ENCODE measurements around the gene HTR3E.
"Not testable (repeated sequence)": the region's sequence is repeated elsewhere in the genome, so short reads cannot be mapped to it uniquely, and the experiment has no call there.

Gene HTR3E

DNA sequence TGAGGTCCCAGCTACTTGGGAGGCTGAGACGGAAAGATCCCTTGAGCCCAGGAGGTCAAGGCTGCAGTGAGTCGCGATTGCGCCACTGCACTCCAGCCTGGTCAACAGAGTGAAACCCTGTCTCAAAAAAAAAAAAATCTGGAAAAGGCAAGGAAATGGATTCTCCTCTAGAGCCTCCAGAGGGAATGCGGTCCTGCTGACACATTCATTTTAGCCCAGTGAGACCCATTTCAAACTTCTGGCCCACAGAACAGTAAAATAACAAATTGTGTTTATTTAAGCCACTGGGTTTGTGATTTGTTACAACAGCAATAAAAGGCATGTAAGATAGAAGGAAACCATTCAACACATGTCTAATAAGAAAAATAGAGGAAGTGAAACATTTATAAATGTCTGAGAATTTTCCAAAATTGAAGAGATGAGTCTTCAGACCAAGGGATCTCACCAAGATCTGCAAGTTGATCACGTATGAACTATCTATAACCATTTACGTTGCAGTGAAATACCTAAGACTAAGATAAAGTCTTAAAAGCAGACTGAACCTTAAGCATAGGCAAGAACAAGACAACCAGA is at the start of gene HTR3E:
HTR3E (plus strand) TSS at position 254 of the 573 bp plus-strand sequence. CDS start 466 bp downstream, outside the sequence.
- in situ Hi-C loops (cut with HindIII; ENCODE audit: low sequenced_read_pairs): no loop called here

- in situ Hi-C loops (cut with HindIII; ENCODE audit: low sequenced_read_pairs): no loop called here
Observed at GRCh38 chr3:184050217-184050847, 46.5 kb upstream of the HTR3E start.

DNA sequence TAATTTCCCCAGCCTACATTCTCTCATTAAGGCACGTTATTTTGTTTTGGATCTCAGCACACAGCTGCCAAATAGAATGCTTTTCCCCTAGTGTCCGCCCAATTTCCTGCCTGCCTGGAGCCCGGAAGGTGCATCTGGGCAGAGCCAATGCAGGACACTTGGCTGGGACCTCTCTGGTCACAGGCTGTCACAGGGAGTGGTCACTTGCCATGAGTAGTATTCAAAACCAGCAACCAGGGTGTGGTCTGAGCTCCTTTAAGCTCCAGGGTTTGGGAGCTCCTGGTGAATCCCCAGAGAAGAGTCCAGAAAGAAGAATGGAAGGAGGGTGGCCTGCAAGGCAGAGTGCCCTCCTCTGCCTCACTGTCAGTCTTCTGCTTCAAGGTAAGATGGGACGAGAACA is 44.1 kb upstream of the HTR3E start, which contains the start of gene HTR3C:
HTR3C (plus strand) TSS at position 281 of the 400 bp plus-strand sequence; CDS start at position 315, 34 bp downstream.
- in situ Hi-C loops (cut with HindIII; ENCODE audit: low sequenced_read_pairs): no loop called here

GRCh38 chr3:184058029-184058428 is 38.8 kb upstream of the HTR3E start:
- in situ Hi-C loops (cut with HindIII; ENCODE audit: low sequenced_read_pairs): no loop called here

- in situ Hi-C loops (cut with HindIII; ENCODE audit: low sequenced_read_pairs): no loop called here
Observed at GRCh38 chr3:184059424-184059823, 37.4 kb upstream of the HTR3E start.

GRCh38 chr3:184062637-184063036 is 34.2 kb upstream of the HTR3E start:
- in situ Hi-C loops (cut with HindIII; ENCODE audit: low sequenced_read_pairs): no loop called here

DNA sequence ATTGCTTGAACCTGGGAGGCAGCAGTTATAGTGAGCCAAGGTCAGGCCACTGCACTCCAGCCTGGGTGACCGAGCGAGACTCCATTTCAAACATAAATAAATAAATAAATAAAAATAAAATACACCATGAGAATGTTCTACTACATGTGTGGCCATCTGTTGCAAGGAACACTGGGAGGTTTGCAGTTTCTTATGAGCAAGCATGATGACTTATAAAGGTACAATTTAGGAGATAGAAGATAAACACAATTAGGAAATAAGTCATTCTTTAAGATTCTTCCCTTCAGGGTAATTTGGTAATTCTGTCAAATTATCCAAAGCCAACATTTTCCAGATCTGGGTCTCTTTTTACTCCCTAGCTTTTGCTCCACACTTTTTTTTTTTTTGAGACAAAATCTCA is 30.7 kb upstream of the HTR3E start:
- in situ Hi-C loops (cut with HindIII; ENCODE audit: low sequenced_read_pairs): no loop called here

- in situ Hi-C loops (cut with HindIII; ENCODE audit: low sequenced_read_pairs): no loop called here
Observed at GRCh38 chr3:184067573-184068055, 29.2 kb upstream of the HTR3E start.

GRCh38 chr3:184068344-184068743 is 28.5 kb upstream of the HTR3E start:
- in situ Hi-C loops (cut with HindIII; ENCODE audit: low sequenced_read_pairs): no loop called here

DNA sequence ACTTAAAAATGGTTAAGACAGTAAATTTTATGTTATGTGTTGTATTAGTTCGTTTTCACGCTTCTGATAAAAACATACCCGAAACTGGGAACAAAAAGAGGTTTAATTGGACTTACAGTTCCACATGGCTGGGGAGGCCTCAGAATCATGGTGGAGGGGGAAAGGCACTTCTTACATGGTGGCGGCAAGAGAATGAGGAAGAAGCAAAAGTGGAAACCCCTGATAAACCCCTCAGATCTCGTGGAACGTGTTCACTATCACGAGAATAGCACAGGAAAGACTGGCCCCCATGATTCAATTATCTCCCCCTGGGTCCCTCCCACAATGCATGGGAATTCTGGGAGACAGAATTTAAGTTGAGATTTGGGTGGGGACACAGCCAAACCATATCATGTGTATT is 25.7 kb upstream of the HTR3E start:
- in situ Hi-C loops (cut with HindIII; ENCODE audit: low sequenced_read_pairs): not testable (repeated sequence)

DNA sequence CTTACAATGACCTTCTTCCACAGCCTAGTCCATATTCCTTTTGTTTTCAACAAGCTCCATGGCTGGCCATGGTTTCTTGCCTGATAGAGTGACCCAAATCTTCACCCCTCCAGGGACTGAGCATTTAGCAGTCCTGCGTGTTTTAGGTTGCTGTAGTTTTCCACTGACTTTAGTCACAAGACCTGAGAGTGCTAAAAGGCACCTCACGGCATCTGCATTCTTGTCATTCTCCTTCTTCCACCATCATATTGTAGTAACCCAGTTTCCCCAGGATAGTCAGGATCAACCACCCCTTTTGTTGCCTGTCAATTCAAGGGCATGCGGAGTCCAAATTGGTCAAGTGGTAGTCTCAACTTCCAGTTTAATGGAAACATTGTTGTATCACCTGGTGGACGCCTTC is 23.2 kb upstream of the HTR3E start:
- in situ Hi-C loops (cut with HindIII; ENCODE audit: low sequenced_read_pairs): no loop called here

GRCh38 chr3:184075901-184076300 is 21.0 kb upstream of the HTR3E start:
- in situ Hi-C loops (cut with HindIII; ENCODE audit: low sequenced_read_pairs): no loop called here

DNA sequence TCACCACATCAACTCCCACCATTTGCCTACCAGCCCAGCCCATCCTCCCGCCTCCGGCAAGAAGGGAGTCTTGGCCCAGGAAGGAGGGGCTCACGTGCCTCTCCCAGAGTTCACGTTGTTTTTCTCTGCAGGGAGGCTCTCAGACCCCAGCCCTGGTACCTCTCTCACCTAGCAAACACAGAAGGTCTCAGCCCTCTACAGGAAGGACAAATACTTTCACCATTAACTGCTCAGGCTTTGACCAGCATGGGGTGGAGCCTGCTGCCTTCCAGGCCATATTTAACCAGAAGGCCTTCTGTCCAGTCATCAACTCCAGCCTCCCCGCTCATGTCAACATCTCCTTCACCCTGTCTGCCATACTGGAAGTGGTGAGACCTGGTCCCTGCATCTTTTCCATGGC is 19.0 kb upstream of the HTR3E start:
- in situ Hi-C loops (cut with HindIII; ENCODE audit: low sequenced_read_pairs): no loop called here

DNA sequence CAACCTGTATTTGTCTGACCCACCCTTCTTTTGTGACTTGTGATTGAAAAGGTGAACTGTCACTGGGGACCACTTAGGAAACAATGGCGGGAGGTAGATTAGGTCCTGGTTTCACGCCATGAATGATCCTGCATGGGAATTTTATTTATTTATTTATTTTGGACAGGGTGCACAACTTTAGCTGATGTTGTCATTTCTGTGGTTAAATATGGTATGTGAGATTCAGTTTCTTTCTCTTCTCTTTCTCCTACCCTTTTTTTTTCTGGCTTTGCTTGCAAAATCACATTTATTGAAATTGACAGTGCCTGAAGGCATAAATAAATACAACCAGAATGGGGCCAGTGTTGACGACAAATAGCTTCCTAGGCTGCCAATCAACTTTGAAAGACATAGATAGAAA is 18.0 kb upstream of the HTR3E start:
- in situ Hi-C loops (cut with HindIII; ENCODE audit: low sequenced_read_pairs): no loop called here

DNA sequence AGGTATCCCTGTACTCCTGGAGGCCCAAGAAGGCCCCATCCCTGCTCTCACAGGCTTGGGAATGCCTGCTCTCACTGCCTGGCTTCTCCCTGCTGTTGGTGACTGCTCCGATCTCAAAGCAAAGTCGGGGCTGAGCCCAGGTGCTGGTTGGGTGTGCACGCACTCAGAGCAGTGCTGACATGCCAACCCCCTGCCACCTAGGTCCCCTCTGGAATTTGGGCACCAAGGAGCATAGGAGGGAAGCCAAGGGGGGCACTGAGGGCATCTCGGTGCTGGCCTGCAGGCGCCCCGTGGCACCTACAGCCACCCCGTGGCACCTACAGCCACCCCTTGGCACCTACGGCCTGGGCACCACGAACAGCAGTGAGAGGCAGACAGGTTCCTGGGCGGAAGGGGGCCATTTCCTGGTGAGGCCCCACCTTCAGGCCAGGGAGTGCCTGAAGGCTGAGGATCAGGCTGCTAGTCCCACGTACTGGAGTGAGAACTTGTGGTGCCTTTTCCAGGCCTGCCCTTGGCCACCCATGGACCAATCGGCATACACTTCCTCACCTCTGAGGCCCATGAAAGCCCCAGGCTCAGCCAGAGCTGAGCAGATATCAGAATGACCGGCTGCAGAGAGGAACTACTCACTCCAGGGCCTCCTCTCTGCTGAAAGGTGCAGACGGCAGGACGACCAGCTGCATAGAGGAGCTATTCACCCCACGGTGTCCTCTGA is 15.6 kb upstream of the HTR3E start:
- in situ Hi-C loops (cut with HindIII; ENCODE audit: low sequenced_read_pairs): no loop called here

DNA sequence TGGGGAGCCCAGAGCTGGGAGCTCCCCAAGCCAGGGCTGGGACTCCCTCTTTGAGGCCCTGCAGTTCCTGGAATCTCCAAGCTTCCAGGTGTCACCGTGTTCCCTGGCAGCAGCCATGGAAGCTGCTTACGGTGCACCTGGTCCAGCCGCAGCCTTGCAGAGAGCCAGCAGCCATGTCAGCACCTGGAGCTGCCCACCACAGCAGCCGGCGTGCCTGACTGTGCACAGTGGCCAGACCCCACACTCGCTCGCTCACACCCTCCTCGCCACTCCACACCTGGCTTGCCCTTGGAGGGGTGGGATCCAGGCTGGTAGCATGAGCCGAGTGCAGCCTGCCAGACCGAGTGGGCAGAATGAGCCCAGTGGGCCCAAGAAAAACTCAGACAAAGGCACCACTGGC is 14.8 kb upstream of the HTR3E start:
- in situ Hi-C loops (cut with HindIII; ENCODE audit: low sequenced_read_pairs): no loop called here

GRCh38 chr3:184082465-184082864 is 14.4 kb upstream of the HTR3E start:
- in situ Hi-C loops (cut with HindIII; ENCODE audit: low sequenced_read_pairs): no loop called here

DNA sequence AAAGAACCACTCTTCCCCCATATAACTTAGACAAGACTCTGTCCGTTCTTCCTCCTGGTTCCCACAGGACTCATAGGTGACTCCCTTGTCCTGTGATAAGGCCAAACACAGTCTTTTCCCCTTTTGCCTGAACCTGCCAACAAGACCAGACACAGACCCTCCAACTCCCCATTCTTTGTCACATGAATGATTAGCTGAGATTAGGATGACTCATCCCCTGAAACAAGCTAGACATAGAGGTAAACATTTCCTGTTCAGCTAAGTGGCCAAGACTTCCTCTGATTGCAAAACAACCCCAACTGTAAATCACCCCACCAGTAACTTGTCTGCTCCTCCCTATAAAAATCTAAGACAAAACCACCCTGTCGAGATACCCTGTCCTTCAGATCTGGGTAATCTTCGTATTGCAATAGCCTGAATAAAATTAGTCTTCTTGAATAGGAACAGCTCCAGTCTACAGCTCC is 11.4 kb upstream of the HTR3E start:
- in situ Hi-C loops (cut with HindIII; ENCODE audit: low sequenced_read_pairs): no loop called here

DNA sequence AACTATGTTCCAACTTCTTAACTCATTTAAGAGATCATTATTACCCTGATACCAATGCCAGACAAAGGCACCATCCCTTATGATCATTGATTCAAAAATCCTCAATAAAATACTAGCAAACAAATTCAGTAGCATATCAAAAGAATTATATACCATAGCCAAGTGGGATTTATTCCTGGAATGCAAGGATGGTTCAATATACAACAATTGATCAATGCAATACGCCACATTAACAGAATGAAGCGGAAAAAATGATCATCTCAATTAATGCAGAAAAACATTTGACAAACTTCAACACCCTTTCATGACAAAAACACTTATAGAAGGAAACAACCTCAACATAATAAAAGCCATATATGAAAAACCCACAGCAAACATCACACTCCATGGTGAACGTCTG is 4.7 kb upstream of the HTR3E start:
- in situ Hi-C loops (cut with HindIII; ENCODE audit: low sequenced_read_pairs): no loop called here

DNA sequence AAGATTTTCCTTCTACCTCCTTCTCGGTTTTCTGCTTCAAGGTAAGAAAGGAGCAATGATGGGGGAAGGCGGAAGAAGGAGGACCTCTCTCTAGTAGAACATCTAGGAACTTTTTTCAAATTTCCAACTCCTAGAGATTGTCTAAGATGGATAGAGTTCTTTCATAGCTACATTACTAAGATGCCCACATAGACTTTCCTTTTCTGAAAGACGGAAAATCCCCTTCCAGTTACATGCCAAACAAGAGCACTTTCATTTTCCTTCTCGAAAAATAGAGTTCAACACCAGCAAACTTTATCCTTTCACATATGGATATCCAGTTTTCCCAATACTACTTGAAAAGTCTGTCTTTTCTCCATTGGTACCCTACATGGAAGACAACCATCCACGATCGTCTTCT is 692 bp downstream of the HTR3E start:
- in situ Hi-C loops (cut with HindIII; ENCODE audit: low sequenced_read_pairs): no loop called here

DNA sequence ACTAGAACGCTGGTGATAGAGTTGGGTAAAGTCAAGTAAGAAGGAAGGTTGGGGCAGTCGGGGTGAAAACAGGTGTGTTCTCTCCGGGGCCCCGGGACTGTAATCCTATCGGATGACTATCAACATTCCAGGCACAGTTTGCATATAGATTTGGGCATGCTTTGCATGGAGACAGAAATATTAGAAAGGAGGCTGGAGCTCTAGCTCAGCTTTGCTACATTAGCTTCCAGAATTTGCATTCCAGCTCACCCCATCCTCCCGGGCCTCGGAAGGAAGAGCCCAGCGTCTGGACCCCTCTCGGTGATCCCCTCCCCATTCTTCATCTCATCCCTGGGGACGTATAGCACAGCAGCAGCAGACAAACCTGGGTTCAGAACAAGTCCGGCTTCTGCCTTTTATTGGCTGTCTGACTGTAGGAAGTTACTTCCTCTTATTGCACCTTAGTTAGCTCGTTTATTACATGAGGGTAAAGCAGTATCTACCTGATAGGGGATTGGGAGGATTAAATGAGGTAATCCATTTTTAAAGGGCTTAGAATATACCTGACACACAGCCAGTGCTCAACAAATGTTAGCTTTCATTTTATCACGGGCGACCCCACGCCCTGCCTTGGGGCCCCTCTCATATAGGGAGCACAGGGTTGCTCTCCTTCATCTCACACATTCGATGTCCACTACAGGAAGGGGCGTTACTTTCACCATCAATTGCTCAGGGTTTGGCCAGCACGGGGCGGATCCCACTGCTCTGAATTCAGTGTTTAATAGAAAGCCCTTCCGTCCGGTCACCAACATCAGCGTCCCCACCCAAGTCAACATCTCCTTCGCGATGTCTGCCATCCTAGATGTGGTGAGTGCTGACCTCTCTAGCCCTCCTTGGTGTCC is 3.2 kb downstream of the HTR3E start:
- in situ Hi-C loops (cut with HindIII; ENCODE audit: low sequenced_read_pairs): no loop called here
